SH-SY5Y (cell line): ENCODE results near the gene NCL.

Experiments
- GATA2 ChIP-seq: IDR thresholded peaks from 2 replicates; pipeline ENCODE4 v1.6.1; 2011; ENCODE audit warnings: mild to moderate bottlenecking, low read depth, low read length

Gene NCL

GRCh38 chr2:231409776-231410175 is 54.5 kb downstream of the NCL start:
- no peak for TF ChIP-seq GATA2
